HG03469 (cell line): Measurements from ENCODE around the gene NDP.

Experiments used
- ATAC-seq: cut with Tn5 transposase; IDR thresholded peaks from one replicate; pipeline ENCODE4 v1.9.1; 2021; ENCODE audit warnings: mild to moderate bottlenecking, moderate library complexity, moderate number of reproducible peaks; ENCODE audit not compliant: unreplicated experiment

NDP gene, protein sequence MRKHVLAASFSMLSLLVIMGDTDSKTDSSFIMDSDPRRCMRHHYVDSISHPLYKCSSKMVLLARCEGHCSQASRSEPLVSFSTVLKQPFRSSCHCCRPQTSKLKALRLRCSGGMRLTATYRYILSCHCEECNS

DNA sequence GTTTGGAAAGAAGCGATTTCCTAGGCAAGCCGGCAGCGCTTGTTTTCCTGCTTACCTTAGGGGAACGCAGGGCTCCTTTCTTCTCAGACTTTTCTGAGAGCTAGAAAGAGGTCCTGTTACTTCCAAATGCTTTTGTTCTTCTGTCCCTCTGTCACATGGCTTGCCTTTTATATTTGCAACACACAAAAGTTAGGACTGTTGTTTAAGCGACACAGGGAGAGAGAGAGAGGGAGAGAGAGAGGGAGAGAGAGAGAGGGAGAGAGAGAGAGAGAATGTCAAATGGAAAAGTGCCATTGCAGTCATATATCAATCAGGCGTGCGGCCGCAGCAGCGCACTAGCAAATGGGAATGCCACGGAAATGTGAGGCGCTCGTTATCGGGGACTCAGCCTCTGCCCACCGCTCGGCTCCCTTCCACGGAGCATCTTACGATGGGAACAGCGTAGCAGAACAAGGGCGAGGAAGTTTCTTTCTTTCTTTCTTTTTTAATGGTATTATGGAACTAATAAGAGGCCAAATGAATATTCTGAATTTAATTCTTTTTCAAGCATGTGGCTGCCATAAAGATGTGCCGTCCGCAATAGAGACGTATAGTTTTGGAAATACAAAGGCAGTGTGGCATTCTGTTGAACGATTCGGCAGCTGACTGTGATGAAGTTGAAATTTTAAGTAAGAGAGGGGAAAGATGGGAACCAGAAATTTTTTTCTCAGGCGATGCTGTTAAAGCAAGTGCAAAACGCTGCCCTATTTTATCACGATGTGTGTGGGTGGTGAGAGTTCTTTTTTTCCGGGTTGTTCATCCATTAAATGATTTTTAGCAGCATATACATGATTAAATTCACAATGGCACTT is at the start of gene NDP:
TSS of gene NDP (minus strand) at position 142 of the 851 bp plus-strand sequence. CDS start 14,745 bp downstream, outside the sequence.
- no peak for ATAC-seq

DNA sequence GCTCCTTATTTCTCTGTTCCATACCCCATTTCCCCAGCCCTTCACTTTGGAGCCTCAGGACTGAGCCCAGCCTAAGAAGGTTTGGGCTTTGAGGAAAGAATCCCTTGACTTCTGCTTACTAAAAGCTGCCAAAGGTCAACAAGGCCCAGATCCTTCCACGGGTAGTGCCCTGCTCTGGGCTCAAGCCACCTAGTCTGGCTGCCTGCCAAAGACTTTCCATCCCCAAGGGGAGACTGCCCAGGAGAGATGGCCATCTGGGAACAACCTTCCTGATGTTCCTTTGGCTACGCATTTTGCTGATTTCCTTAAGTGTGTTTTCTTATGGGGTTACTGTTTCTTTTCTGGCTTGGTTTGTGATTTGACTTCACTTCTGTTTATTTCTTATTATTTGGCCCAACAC is 49.8 kb upstream of the NDP start:
- ATAC-seq = no peak

DNA sequence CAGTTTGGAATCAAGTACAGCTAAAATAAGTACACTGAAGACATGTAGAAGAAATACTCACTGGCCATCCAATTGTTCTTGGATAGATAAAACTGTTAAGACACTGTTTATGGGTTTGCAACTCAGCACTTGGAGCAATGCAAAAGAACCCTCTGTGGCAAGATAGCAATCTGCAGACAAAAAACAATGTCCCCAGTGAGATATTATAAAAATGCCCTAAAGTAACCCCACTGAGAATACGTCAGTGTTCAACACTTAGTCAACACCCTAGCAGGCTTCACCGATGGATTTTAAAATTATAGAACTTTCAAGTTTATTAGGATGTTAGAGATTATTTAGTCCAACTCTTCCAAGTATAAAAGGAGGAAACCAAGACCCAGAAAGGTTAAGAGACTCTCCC is 47.5 kb upstream of the NDP start:
- ATAC-seq = no peak

DNA sequence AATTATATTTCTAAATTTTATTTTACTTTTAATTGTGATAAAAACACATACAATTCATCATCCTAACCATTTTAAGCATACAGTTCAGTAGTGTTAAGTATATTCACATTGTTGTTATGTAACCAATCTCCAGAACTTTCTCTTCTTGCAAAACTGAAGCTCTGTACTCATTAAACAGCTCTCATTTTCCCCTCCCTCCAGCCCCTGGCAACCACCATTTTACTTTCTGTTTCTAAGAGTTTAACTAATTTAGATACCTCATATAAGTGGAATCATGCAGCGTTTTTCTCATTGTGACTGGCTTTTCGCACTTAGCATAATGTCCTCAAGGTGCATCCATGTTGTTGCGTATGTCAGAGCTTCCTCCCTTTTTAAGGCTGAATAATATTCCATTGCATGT is 46.7 kb upstream of the NDP start:
- ATAC-seq = no peak

DNA sequence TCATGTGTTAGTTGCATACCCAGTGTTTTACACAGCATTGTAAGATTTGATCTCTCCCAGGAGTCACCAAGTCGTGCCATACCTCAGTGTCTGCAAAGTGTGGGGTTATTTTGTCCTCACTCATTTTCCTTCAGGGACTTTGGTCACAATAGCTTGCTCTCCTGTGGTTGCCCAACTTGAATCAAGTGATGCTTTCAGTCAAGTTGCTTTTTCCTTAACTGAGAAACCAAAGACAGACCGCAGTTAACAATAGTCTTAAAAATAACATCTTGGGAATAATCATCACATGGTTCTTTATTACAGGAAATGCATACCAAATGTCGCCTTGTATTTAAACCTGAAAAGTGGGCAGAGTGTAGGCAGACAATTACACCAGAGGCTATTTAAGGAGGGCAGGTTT is 44.5 kb upstream of the NDP start:
- no peak for ATAC-seq

DNA sequence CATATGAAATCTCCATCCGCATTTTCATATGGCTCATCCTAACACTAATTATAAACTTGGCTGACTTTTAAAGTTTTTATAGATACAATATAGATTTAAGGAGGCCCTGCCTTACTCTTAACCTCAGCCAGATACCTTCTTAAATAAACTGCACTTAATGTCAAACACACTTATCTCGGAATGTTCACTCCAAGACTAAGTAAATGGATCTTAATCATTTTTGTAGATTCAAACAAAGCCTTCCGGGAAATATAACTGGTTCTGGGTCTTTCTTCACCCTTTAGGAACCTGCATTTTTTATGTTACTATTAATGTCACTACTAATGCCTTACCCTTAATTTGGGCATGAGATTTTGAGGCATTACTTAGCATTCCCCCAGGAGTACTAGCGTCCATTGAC is 43.7 kb upstream of the NDP start:
- no peak for ATAC-seq

DNA sequence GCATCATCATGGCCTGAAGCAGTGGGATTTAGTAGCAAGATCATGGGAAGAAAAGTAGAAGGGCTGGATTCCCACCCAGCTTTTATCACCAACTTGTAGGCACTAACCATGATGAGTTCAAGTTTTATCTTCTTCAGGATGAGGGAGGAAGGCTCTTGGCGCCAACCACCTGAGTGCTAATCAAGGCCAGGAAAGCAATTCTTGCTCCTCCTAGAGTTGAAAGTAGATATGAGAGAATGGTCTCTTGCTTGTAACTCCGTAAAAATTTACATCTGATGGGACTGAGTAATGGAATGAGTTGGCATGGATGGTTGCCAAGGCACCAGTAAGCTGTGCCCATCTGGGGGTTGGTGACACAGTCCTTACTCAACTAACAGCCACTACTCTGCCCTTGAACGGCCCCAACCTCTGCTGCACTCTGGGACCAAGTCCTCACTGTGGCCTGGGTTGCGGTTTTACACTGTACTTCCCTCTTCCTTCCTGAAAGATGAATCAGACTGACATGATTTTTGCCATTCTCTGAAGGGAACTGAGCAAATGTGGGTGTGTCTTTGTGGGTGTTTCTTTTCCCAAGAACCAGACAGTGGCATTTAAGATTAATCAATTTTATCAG is 39.4 kb upstream of the NDP start:
- no peak for ATAC-seq

DNA sequence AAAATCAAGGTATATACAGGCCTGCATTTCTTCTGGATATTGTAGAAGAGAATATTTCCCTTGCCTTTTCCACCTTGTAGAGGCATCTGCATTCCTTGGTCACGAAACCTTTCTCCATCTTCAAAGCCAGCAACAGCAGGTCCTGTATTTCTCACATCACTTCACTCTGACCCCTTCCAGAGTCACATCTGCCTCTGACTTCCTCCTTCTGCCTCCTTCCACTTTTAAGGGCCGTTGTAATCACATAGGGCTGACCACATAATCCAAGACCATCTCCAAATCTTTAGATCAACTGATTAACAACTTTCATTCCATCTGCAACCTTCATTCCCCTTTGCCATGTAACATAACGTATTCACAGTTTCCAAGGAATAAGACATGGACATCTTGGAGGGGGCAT is 38.3 kb upstream of the NDP start:
- no peak for ATAC-seq

DNA sequence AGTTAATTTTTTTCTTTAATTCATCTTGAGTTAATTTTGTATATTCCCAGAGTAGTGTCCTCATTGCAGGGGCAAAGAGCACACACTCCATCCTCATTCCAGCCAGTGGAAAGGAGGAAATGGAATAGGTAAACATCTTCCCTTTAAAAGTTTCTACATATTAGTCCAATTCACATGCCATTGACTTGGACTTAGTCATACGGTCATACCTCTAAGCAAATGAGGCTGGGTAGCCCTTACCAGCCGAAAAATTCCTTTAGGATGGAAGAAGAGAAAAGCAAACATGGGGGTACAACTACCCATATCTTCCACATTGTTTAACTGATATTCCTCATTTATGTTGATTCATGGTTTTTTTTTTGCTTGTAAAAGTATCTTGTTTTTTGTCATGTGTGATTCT is 37.4 kb upstream of the NDP start:
- no peak for ATAC-seq

DNA sequence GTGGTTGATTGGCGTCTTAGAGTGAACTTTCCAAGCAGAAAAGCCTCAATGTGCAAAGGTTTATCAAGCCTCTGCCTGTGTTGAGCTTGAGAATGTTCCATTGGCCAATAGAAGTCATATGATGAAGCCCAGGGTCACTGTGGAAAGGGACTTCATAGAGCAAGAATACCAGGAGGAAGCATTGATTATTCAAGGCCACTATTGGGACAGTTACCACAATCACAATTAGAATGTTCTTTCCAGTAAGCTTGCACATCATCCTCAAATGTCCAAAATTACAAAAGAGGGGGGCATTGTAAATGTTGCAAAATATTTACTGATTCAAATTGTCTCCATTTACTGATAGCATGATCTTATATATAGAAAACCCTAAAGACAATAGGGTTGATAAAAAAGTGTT is 32.9 kb upstream of the NDP start:
- no peak for ATAC-seq

DNA sequence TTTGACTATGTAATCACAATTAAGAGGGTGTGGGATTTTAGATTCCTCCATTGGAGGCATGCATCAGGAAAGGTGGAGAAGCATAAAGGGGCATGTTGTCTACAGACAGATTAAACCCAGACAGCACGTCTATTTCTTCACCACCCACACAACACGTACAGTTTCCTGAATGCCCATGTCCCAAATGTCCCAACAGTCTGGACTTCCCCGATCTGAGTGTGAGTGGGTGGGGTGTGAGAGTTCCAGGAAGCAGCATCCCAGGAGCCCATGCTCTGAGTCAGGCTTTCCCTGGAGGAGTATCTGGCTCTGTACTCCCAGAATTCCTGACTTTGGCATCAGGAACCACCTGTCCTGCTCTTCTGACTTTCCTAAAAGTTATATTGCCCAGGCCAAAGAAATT is 30.8 kb upstream of the NDP start:
- ATAC-seq = no peak

DNA sequence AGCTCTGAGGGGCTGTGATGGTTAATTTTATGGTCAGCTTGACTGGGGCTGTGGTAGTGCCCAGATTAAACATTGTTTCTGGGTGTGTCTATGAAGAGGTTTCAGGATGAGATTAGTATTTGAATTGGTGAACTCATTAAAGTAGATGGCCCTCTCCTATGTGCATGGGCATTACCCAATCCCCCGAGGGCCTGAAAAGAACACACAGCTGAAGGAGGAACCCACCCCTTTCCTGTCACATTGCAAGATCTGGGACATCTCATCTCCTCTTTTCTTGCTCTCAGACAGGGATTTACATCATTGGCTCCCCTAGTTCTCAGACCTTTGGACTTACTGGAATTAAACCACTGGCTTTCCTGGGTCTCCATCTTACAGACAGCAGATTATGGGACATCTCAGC is 29.4 kb upstream of the NDP start:
- no peak for ATAC-seq

DNA sequence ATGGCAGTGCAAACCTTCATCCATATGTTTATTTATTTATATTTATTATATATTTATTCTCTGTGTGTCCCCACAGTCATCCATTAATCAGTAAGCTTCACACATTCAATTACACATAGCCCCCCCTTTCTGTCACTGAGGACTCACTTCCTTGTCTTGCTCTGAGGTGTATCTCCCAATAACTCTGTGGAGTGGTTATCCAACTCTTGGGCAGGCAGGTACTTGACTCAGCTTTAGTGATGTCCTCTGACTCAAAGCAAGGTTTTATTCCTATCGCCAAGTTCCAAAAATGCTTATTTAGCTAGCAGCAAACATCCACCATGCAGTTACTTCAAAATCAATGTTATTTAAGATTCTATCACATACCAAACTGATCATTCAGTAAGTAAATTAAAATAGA is 25.2 kb upstream of the NDP start:
- no peak for ATAC-seq

DNA sequence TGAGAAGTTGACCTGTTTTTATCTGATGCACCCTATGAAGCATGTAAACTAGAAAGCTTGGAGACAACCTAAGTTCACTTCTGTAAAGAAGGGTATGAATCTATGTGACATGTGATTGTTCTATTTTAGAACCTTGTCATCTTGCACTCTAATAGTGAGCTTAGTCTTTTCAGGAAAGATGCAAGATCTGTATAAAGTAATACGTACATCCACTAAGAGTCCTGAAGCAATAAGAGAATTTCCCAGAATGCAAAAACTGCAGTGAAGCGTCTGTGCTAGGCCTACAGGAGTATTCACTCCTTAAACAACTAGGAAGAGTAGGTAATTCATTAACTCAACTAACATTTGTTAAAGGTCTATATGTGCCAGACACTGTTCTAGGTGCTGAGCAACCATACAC is 23.3 kb upstream of the NDP start:
- no peak for ATAC-seq

DNA sequence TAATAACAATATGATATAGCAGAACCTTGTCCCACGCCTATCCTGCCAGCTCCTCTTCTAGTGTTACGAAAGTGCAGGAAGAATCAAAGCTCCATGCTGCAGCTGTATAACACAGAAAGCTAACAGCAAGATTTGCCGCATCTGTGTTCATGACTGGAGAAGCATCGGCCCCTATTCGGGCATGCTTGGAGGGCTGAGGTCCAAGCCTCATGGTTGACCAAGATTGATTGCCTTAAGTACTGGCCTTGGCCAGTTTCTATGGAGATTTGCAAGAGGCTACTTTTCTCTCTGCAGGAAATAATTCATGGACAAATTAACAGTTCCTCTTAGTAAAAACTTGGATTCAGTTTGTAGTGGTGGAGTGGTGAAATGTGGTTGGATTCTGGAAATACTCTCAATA is 12.9 kb upstream of the NDP start:
- no peak for ATAC-seq

DNA sequence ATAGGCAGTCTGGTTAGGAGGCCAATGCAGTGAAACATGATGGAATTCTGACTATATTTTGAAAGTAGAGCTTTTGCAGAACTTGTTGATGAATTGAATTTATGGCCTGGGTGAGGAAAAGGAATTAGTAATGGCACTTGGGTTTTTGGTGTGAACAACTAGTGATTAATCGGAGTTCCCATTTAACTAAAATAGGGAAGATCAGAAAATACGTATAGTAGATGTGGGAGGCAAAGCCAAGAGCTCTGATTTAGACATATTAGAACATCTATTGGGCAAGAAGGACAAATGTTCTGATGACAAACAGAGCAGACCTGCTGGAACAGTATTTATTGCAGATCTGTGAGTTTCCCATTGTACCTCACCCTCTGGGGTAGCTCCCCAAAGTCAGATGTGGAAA is 12.3 kb upstream of the NDP start:
- ATAC-seq = no peak

DNA sequence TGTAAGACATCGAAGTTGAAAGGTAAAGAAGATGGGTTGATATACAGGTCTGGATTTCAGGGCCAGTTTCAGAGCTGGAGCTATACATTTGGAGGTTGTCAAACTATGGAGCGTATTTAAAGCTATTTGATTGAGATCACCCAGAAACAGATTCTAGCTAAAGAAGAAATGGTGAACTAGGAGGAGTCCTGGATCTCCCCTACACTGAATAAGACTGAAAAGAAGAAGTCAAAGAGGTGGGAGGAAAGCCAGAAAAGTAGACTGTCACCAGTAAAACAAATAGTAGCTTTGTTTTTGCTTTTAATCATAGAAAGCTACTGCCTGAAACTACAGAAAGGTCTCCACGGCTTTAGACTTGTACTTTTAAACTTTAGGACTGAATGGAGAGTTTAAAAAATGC is 5.0 kb upstream of the NDP start:
- no peak for ATAC-seq

DNA sequence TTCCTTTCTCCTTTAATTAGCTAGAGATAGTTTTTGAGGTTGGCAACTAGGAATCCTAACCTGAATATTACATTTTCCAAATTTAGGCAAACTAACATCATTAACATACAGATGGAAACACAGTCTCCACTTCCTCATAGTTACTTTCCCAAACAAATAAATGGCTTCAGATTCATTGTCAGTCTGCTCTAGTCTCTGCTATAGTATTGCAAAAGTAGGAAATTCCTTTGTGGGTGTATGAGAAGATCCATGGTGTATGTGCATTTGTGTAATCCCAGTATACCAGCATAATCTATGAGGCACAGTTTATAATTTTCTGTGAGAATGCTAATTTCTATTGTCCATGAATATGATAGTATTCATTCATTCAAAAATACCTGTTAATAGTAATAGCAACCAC is 3.0 kb upstream of the NDP start:
- no peak for ATAC-seq

DNA sequence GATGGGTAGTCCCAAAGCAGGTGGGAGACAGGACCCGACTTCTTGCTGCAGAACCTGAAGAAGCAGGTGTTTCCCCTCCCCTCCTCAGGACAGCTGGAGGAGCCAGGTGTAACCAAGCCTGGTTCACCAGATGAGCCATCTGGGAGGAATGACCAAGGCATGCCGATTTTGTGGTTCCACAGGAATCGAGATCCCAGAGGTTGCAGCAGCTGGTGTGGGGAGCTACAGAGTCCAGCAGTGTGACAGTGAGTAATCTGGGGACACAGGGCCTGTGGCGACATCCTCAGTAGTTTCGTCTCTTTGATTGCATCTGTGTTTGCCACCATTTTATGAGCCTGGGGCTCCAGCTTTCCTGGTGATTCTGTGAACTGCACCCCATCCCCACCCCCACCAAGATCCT is 2.6 kb upstream of the NDP start:
- ATAC-seq = no peak

DNA sequence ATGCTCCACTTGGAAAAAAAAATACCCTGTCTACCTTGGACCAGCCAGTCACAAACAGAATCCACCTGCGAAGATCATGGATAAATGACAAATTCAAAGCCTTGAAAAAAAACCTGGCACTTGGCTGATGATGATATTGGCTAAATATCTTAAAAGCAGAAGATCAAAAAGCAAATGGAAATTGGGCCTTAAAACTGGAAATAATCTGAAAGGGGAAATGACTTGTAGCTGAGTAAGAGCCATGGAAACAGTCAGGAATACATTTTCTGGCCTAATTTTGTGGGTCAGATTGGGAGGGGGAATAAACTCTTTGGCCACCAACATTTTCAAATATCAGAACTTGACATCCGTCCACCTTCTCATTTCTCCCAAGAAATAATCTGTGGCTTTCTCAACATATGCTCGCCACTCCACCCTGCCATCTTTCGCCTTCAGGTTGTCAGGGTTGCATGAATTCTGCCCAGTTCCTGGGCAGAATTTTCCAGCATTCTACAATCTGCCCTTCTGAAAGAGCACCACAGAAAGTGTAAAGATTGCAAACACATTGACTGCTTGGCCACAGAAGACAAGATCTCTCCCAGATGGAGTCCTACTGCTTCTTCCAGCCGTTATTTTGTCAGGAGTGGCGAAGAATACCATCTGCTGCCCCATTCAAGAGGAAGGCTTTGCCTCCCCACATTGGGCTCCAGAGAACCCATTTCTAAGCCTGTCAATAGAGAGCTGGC is 1.7 kb upstream of the NDP start:
- ATAC-seq = no peak

DNA sequence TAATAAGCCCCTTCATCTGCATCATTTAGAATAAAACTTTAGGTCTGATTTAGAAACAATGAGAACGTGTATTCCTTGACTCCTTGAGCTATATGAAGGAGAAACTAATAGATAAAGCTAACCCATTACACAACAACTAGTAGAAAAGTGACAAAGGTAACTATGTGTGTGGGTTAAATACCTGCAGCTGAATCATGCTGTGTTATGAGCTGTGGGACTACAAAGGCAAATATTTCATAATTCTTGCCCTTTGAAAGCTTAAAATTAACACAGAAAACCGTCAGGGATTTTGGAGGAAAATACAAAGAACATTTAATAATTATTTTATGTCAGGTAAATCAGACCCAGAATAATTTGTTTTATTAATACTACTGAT is 898 bp upstream of the NDP start:
- no peak for ATAC-seq
